HFFc6 (cell line): Measurements from ENCODE around the gene FAM9B. TPM values are rescaled to one million over a fixed set of nuclear protein-coding genes. Genes with fewer than 3 reads are reported as not detected.

ENCODE experiments used
- DNase-seq: peaks from one replicate; pipeline ENCODE4 v3.0.0-alpha.2; 2018
- H3K27ac Mint-ChIP-seq: 2 replicates; pipeline ENCODE4 v1.8.0; 2020; ENCODE audit warnings: mild to moderate bottlenecking, mixed read lengths
- H3K27me3 Mint-ChIP-seq: 2 replicates; pipeline ENCODE4 v1.8.0; 2021; ENCODE audit warnings: mild to moderate bottlenecking, moderate library complexity, mixed read lengths; ENCODE audit not compliant: insufficient read depth
- H3K36me3 Mint-ChIP-seq: 2 replicates; pipeline ENCODE4 v1.8.0; 2021; ENCODE audit warnings: low read depth, mixed read lengths
- H3K4me1 Mint-ChIP-seq: 2 replicates; pipeline ENCODE4 v1.8.0; 2020; ENCODE audit warnings: low read depth, mixed read lengths
- H3K4me3 Mint-ChIP-seq: 2 replicates; pipeline ENCODE4 v1.8.0; 2020; ENCODE audit warnings: mild to moderate bottlenecking, moderate library complexity, mixed read lengths
- H3K9me3 Mint-ChIP-seq: 2 replicates; pipeline ENCODE4 v1.8.0; 2020; ENCODE audit warnings: mild to moderate bottlenecking, mixed read lengths
- total RNA-seq, 6 experiments: library from RNA; stranded (reverse); fragmentation: NEBNext Ultra II Directional; extraction: Animal tissue kit (Norgen Biotek cat#: 25700); gene quantifications; 2 replicates in 1 of 6; 3 replicates in 5 of 6; pipeline ENCODE4 v1.2.3, GENCODE V29; 2021
- TF ChIP-seq, protein P1 (sequence below): fragments of 200-600 bp; sonication (generic); IDR thresholded peaks from 2 replicates; pipeline ENCODE4 v1.5.0; 2021; ENCODE audit warnings: antibody characterized with exemption, mild to moderate bottlenecking

The FAM9B gene
- total RNA-seq, 6 experiments from 2014 or later, result not detected

- Mint-ChIP-seq H3K27me3 (peaks cover 3% of the 10 kb centered on the region), H3K27ac (no peak overlapping the region), H3K4me1 (peaks cover 18% of the 10 kb centered on the region), H3K9me3 (no peaks in the 10 kb centered on the region), H3K36me3 (no peaks in the 10 kb centered on the region), H3K4me3 (no peak overlapping the region)
- no peak for DNase-seq
- TF ChIP-seq, protein P1, sequence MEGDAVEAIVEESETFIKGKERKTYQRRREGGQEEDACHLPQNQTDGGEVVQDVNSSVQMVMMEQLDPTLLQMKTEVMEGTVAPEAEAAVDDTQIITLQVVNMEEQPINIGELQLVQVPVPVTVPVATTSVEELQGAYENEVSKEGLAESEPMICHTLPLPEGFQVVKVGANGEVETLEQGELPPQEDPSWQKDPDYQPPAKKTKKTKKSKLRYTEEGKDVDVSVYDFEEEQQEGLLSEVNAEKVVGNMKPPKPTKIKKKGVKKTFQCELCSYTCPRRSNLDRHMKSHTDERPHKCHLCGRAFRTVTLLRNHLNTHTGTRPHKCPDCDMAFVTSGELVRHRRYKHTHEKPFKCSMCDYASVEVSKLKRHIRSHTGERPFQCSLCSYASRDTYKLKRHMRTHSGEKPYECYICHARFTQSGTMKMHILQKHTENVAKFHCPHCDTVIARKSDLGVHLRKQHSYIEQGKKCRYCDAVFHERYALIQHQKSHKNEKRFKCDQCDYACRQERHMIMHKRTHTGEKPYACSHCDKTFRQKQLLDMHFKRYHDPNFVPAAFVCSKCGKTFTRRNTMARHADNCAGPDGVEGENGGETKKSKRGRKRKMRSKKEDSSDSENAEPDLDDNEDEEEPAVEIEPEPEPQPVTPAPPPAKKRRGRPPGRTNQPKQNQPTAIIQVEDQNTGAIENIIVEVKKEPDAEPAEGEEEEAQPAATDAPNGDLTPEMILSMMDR, result no peak
Measured at GRCh38 chrX:9069573-9069972, 35.6 kb upstream of the FAM9B start.

DNA sequence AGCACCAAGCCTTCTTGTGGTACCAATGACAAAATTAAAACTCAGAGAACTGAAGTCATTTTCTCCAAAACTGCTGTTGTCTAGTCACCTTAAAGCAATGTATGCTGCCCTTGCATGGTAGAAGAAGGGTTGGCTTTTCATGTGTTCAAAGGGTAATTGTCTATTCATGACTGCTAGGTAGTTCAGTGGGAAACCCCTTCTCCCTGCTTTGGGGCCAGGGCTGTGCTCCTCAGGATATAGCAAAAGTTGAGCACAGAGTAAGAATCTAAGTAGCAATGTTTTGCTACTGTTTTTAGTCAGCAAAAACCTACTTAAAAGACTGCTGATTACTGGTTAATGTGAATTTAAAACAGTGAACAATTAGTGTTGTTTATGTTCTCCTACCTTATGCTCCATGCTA is 30.8 kb upstream of the FAM9B start:
- no peak overlapping the region for H3K4me3 Mint-ChIP-seq
- TF ChIP-seq, protein P1, result no peak
- no peak for DNase-seq
- no peaks in the 10 kb centered on the region for H3K4me1 Mint-ChIP-seq
- no peaks in the 10 kb centered on the region for H3K36me3 Mint-ChIP-seq
- H3K27me3 Mint-ChIP-seq, result peaks cover 2% of the 10 kb centered on the region
- no peak overlapping the region for H3K27ac Mint-ChIP-seq
- no peaks in the 10 kb centered on the region for H3K9me3 Mint-ChIP-seq

DNA sequence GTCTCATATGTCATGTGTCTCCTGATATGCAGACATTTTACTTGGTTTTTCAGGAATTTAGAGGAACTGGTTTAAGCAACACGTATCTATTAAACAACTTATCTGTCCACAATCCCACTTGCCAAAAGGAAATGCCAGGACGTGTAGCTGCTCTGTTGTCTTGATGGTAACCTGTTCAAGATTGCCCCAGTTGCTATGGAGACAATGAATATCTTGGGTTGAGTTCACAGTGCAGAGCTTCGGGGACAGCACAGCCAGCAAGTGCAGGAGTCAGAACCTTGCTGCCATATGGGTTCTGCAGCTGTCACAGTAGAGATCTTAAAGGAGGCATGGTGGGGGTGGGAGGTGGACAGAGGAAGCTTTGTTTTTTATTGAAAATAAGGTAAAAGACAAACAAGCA is 28.7 kb upstream of the FAM9B start:
- H3K4me3 Mint-ChIP-seq, result no peak overlapping the region
- no peaks in the 10 kb centered on the region for H3K4me1 Mint-ChIP-seq
- peaks cover 2% of the 10 kb centered on the region for H3K27me3 Mint-ChIP-seq
- DNase-seq, result no peak
- TF ChIP-seq, protein P1, result no peak
- no peak overlapping the region for H3K27ac Mint-ChIP-seq
- no peaks in the 10 kb centered on the region for H3K36me3 Mint-ChIP-seq
- no peaks in the 10 kb centered on the region for H3K9me3 Mint-ChIP-seq

GRCh38 chrX:9055354-9055753 is 21.4 kb upstream of the FAM9B start:
- no peaks in the 10 kb centered on the region for H3K4me1 Mint-ChIP-seq
- no peak for DNase-seq
- no peaks in the 10 kb centered on the region for H3K36me3 Mint-ChIP-seq
- H3K27me3 Mint-ChIP-seq, result peaks cover 3% of the 10 kb centered on the region; the same call in 1 of the 2 replicates
- no peak overlapping the region for H3K4me3 Mint-ChIP-seq
- no peak overlapping the region for H3K27ac Mint-ChIP-seq
- TF ChIP-seq, protein P1, result no peak
- no peaks in the 10 kb centered on the region for H3K9me3 Mint-ChIP-seq

- no peaks in the 10 kb centered on the region for H3K9me3 Mint-ChIP-seq
- H3K4me3 Mint-ChIP-seq, result no peak overlapping the region
- peaks cover 3% of the 10 kb centered on the region; the same call in 1 of the 2 replicates for H3K27me3 Mint-ChIP-seq
- TF ChIP-seq, protein P1, result no peak
- H3K27ac Mint-ChIP-seq, result no peak overlapping the region
- no peaks in the 10 kb centered on the region for H3K36me3 Mint-ChIP-seq
- no peaks in the 10 kb centered on the region for H3K4me1 Mint-ChIP-seq
- no peak for DNase-seq
Measured at GRCh38 chrX:9052081-9052480, 18.2 kb upstream of the FAM9B start.

GRCh38 chrX:9050331-9050730 is 16.4 kb upstream of the FAM9B start:
- H3K27me3 Mint-ChIP-seq, result peaks cover 1% of the 10 kb centered on the region; the same call in 1 of the 2 replicates
- H3K4me1 Mint-ChIP-seq, result no peaks in the 10 kb centered on the region
- H3K9me3 Mint-ChIP-seq, result no peaks in the 10 kb centered on the region
- no peak overlapping the region for H3K27ac Mint-ChIP-seq
- H3K36me3 Mint-ChIP-seq, result no peaks in the 10 kb centered on the region
- TF ChIP-seq, protein P1, result no peak
- DNase-seq, result no peak
- H3K4me3 Mint-ChIP-seq, result no peak overlapping the region
